T-cell (primary cell): ENCODE measurements around the gene SLF2. TPM values are rescaled to one million over a fixed set of nuclear protein-coding genes. Genes with fewer than 3 reads are reported as not detected.

Experiments used
- ATAC-seq, 4 experiments: fragments of 200-7000 bp in 3 of 4; fragments of 150-1000 bp in 1 of 4; cut with Tn5 transposase; replicated peaks in 1 of 4; 1 replicate in 3 of 4; 2 replicates in 1 of 4; pipeline ENCODE4 v1.10.0; 2021; ENCODE audit warnings: moderate library complexity in 3 of 4, mild to moderate bottlenecking in 2 of 4, moderate number of reproducible peaks in 1 of 4
- CTCF ChIA-PET, 2 donors: fragments of 300-600 bp; sonication (Branson Sonifier 250); formaldehyde crosslinking; loops; one replicate each; lab custom pipeline; 2022; ENCODE audit warnings: antibody characterized with exemption in 2 of 2; lab: Charles Lee
- POLR2A ChIA-PET, 2 donors: fragments of 300-600 bp; sonication (Branson Sonifier 250); formaldehyde crosslinking; loops; one replicate each; lab custom pipeline; 2022; ENCODE audit warnings: antibody characterized with exemption in 2 of 2; lab: Charles Lee
- DNase-seq, 35 experiments: peaks; one replicate each; pipeline versions ENCODE4 v3.0.0 to v3.0.0-alpha.2; 2013 to 2023
- H3K27ac ChIP-seq: one replicate; pipeline ENCODE4 v1.5.1; 2013; ENCODE audit warnings: low read length
- H3K27me3 ChIP-seq, 2 experiments: replicated peaks in 1 of 2; 1 replicate in 1 of 2; 2 replicates in 1 of 2; pipeline versions ENCODE4 v1.6.1 to v1.7.0; 2013; ENCODE audit warnings: low read length in 1 of 2, mixed read lengths in 1 of 2; ENCODE audit not compliant: control insufficient read depth in 2 of 2, insufficient read depth in 2 of 2; ENCODE audit errors: extremely low read depth in 1 of 2
- H3K36me3 ChIP-seq, 2 donors: 1 replicate in 1 of 2; 2 replicates in 1 of 2; pipeline versions ENCODE4 v1.6.1 to v1.7.0; 2013; ENCODE audit warnings: low read length in 1 of 2; ENCODE audit not compliant: control insufficient read depth in 2 of 2, insufficient read depth in 1 of 2; ENCODE audit errors: extremely low read depth in 1 of 2
- H3K4me1 ChIP-seq, 2 experiments: 1 replicate in 1 of 2; 2 replicates in 1 of 2; pipeline versions ENCODE4 v1.6.1 to v1.7.0; 2013; ENCODE audit warnings: low read length in 2 of 2, mixed read lengths in 1 of 2; ENCODE audit not compliant: insufficient read depth in 2 of 2, control insufficient read depth in 1 of 2; ENCODE audit errors: extremely low read depth in 1 of 2
- H3K4me3 ChIP-seq, 2 donors: 1 replicate in 1 of 2; 2 replicates in 1 of 2; pipeline versions ENCODE4 v1.5.1 to v1.7.0; 2013; ENCODE audit warnings: mild to moderate bottlenecking in 2 of 2, low read length in 1 of 2, moderate library complexity in 1 of 2; ENCODE audit not compliant: control insufficient read depth in 1 of 2; ENCODE audit errors: extremely low read depth in 1 of 2
- H3K9me3 ChIP-seq: 2 replicates; pipeline ENCODE4 v1.7.0; 2013
- H3K27ac Mint-ChIP-seq, 2 donors: one replicate each; pipeline ENCODE4 v1.8.0; 2020 to 2021; ENCODE audit warnings: mild to moderate bottlenecking in 2 of 2, mixed read lengths in 2 of 2
- H3K27me3 Mint-ChIP-seq, 2 donors: one replicate each; pipeline ENCODE4 v1.8.0; 2021 to 2022; ENCODE audit warnings: mixed read lengths in 2 of 2
- H3K36me3 Mint-ChIP-seq: one replicate; pipeline ENCODE4 v1.8.0; 2021; ENCODE audit warnings: mixed read lengths
- H3K4me1 Mint-ChIP-seq, 3 donors: one replicate each; pipeline ENCODE4 v1.8.0; 2020 to 2022; ENCODE audit warnings: mixed read lengths in 3 of 3, mild to moderate bottlenecking in 1 of 3
- H3K4me3 Mint-ChIP-seq, 3 donors: one replicate each; pipeline ENCODE4 v1.8.0; 2020 to 2022; ENCODE audit warnings: mild to moderate bottlenecking in 3 of 3, mixed read lengths in 3 of 3, moderate library complexity in 3 of 3
- H3K9me3 Mint-ChIP-seq, 3 donors: one replicate each; pipeline ENCODE4 v1.8.0; 2020 to 2022; ENCODE audit warnings: mixed read lengths in 3 of 3
- WGBS: methylation state at CpG from one replicate; pipeline ENCODE4 v1.1.5; 2013; ENCODE audit warnings: missing lambda C conversion rate; ENCODE audit not compliant: insufficient coverage; 5-methylcytosine and 5-hydroxymethylcytosine counted together
- total RNA-seq, 35 experiments: library from RNA in 6 of 35; stranded (reverse) in 6 of 35; fragments of 120-200 nt in 1 of 35; gene quantifications; one replicate each; pipeline versions ENCODE4 v1.2.1 to v1.2.4 and lab custom pipeline; 2013 to 2026

The SLF2 gene
- total RNA-seq, 5 donors from 2014 or later (not counting 1 experiment from before 2014, with no cell fraction given): 20.0 to 43.0 (median 31.3) TPM

- peak overlapping the region; percentile 70 to 90 for H3K4me3 ChIP-seq
- ATAC-seq: peak; percentile 19 to 35 (median 32)
- DNase-seq: no peak
- peaks cover 43 to 59% (median 44%) of the 10 kb centered on the region in 3 donors for H3K4me1 Mint-ChIP-seq
- WGBS: 0% methylated on average over 5 of the region's 12 CpGs
- peaks cover 0 to 11% of the 10 kb centered on the region in 2 donors for H3K36me3 ChIP-seq
- H3K27me3 ChIP-seq: no peaks in the 10 kb centered on the region
- H3K27me3 Mint-ChIP-seq: no peaks in the 10 kb centered on the region
- CTCF ChIA-PET: no interaction called here
- peaks cover 12% of the 10 kb centered on the region for H3K36me3 Mint-ChIP-seq
- peak overlapping the region; percentile 99 for H3K4me3 Mint-ChIP-seq
- peak overlapping the region; percentile 75 for H3K27ac ChIP-seq
- no peaks in the 10 kb centered on the region for H3K9me3 ChIP-seq
- H3K4me1 ChIP-seq: peaks cover 13 to 24% of the 10 kb centered on the region in 2 experiments
- peak overlapping the region; percentile 84 to 87 for H3K27ac Mint-ChIP-seq
- no peaks in the 10 kb centered on the region for H3K9me3 Mint-ChIP-seq
- POLR2A ChIA-PET: interaction anchor here (0.7 to 1.4 kb wide), 2 partner anchors 119 to 1185 kb away, joined by 3 read pairs; partner anchors contain the start of genes PDZD7 (in 1 of the 2) and SFXN3 (in 1 of the 2)
Measured at GRCh38 chr10:100912013-100912604, 654 bp upstream of the SLF2 start.

GRCh38 chr10:100913470-100913865 lies 705 bp downstream of the SLF2 start:
- ChIA-PET CTCF (interaction anchor here in 1 of 2 donors (1.3 kb wide), 1 partner anchor 350 kb away, joined by 3 read pairs; no protein-coding TSS in a partner anchor), POLR2A (interaction anchor here in 1 of 2 donors (0.6 kb wide), 1 partner anchor 41 kb away, joined by 9 read pairs; no protein-coding TSS in a partner anchor)
- Histone ChIP-seq H3K27me3 (no peaks in the 10 kb centered on the region), H3K36me3 (peaks cover 7 to 25% of the 10 kb centered on the region in 2 donors), H3K27ac (peak overlapping the region; percentile 50), H3K4me1 (peaks cover 13 to 24% of the 10 kb centered on the region in 2 experiments), H3K9me3 (no peaks in the 10 kb centered on the region), H3K4me3 (peak overlapping the region; percentile 70 to 90)
- no peaks in the 10 kb centered on the region for H3K27me3 Mint-ChIP-seq
- ATAC-seq: peak in 1 of 4 experiments; percentile 28
- peaks cover 40 to 54% (median 46%) of the 10 kb centered on the region in 3 donors for H3K4me1 Mint-ChIP-seq
- peak overlapping the region; percentile 99 for H3K4me3 Mint-ChIP-seq
- peak in 8 of 35 experiments; percentile 1 to 60 (median 10) for DNase-seq
- 0% methylated on average over 2 of the region's 10 CpGs for WGBS
- no peaks in the 10 kb centered on the region for H3K9me3 Mint-ChIP-seq
- peak overlapping the region; percentile 95 to 98 for H3K27ac Mint-ChIP-seq
- peaks cover 16% of the 10 kb centered on the region for H3K36me3 Mint-ChIP-seq

- no peak overlapping the region for H3K4me3 ChIP-seq
- no peak overlapping the region for H3K27ac ChIP-seq
- H3K27me3 ChIP-seq: no peaks in the 10 kb centered on the region
- Mint-ChIP-seq H3K9me3 (no peaks in the 10 kb centered on the region), H3K4me3 (no peak overlapping the region), H3K36me3 (peaks cover 27% of the 10 kb centered on the region), H3K27me3 (no peaks in the 10 kb centered on the region), H3K4me1 (peaks cover 38 to 40% (median 39%) of the 10 kb centered on the region in 3 donors), H3K27ac (peak overlapping the region; percentile 40 to 66)
- peaks cover 9 to 47% of the 10 kb centered on the region in 2 donors for H3K36me3 ChIP-seq
- no peak for ATAC-seq
- CTCF ChIA-PET: no interaction called here
- POLR2A ChIA-PET: no interaction called here
- peaks cover 11 to 16% of the 10 kb centered on the region in 2 experiments for H3K4me1 ChIP-seq
- no peaks in the 10 kb centered on the region for H3K9me3 ChIP-seq
- DNase-seq: no peak
- WGBS: no CpG with 5 or more reads among the region's 3 CpGs
Measured at GRCh38 chr10:100917071-100917470, 4.3 kb downstream of the SLF2 start.

GRCh38 chr10:100923580-100923979 lies 10.8 kb downstream of the SLF2 start:
- POLR2A ChIA-PET: no interaction called here

DNA sequence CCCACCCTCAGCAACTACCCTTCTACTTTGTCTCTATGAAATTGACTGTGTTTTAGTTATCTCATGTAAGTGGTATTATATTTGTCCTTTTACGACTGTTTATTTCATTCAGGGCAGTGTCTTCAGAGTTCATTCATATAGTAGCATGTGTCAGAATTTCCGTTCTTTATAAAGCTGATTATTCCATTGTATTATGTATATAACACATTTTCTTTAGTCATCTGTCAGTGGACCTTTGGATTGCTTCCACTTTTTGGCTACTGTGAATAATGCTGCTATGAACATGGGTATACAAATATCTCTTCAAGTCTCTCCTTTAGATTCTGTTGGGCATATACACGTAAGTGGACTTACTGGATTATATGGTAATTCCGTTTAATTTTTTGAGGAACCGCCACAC lies 14.5 kb downstream of the SLF2 start:
- H3K36me3 ChIP-seq: peaks cover 13 to 85% of the 10 kb centered on the region in 2 donors
- peaks cover 12 to 23% (median 14%) of the 10 kb centered on the region in 3 donors for H3K4me1 Mint-ChIP-seq
- no peaks in the 10 kb centered on the region for H3K9me3 ChIP-seq
- ChIA-PET CTCF (interaction anchor here in 1 of 2 donors (0.5 kb wide), 1 partner anchor 119 kb away, joined by 3 read pairs; no protein-coding TSS in a partner anchor), POLR2A (no interaction called here)
- WGBS: no CpG with 5 or more reads among the region's 5 CpGs
- no peak for DNase-seq
- H3K27me3 ChIP-seq: no peaks in the 10 kb centered on the region
- H3K4me3 Mint-ChIP-seq: no peak overlapping the region
- H3K36me3 Mint-ChIP-seq: peaks cover 67% of the 10 kb centered on the region
- H3K27ac Mint-ChIP-seq: no peak overlapping the region
- no peak for ATAC-seq
- no peak overlapping the region for H3K4me3 ChIP-seq
- no peak overlapping the region for H3K27ac ChIP-seq
- H3K27me3 Mint-ChIP-seq: no peaks in the 10 kb centered on the region
- no peaks in the 10 kb centered on the region for H3K4me1 ChIP-seq
- H3K9me3 Mint-ChIP-seq: no peaks in the 10 kb centered on the region

More at GRCh38 chr10:100923580-100923979, 10.8 kb downstream of the SLF2 start:
- no peak overlapping the region for H3K4me3 Mint-ChIP-seq
- H3K4me3 ChIP-seq: no peak overlapping the region
- ATAC-seq: no peak
- H3K36me3 ChIP-seq: peaks cover 12 to 74% of the 10 kb centered on the region in 2 donors
- no peak for DNase-seq
- H3K9me3 Mint-ChIP-seq: no peaks in the 10 kb centered on the region
- peaks cover 12 to 19% (median 18%) of the 10 kb centered on the region in 3 donors for H3K4me1 Mint-ChIP-seq
- peaks cover 58% of the 10 kb centered on the region for H3K36me3 Mint-ChIP-seq
- no peaks in the 10 kb centered on the region for H3K4me1 ChIP-seq
- H3K9me3 ChIP-seq: no peaks in the 10 kb centered on the region
- no peaks in the 10 kb centered on the region for H3K27me3 Mint-ChIP-seq
- no peak overlapping the region for H3K27ac ChIP-seq
- CTCF ChIA-PET: interaction anchor here (0.6 kb wide), 2 partner anchors 278 to 1825 kb away, joined by 3 read pairs; no protein-coding TSS in a partner anchor
- no peaks in the 10 kb centered on the region for H3K27me3 ChIP-seq
- H3K27ac Mint-ChIP-seq: no peak overlapping the region

DNA sequence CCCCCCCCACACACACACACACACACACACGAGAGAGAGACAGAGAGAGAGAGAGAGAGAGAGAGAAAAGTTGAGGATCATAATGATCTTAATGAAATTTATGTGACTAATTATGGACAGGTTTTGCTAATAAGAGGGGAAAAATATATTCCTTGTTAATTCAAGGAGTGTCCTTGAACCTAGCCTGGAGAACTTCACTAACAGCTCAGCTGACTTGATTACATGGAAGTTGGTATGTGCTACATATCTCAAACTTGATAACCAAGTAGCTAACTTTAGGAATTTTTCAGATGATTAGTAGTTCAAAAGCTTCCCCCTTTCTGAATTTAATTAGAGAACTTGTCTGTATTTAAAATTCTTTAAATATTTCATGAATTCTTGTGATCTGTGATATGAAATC lies 15.3 kb downstream of the SLF2 start:
- DNase-seq: no peak
- peaks cover 13 to 85% of the 10 kb centered on the region in 2 donors for H3K36me3 ChIP-seq
- H3K27ac ChIP-seq: no peak overlapping the region
- H3K4me3 Mint-ChIP-seq: no peak overlapping the region
- no peaks in the 10 kb centered on the region for H3K27me3 ChIP-seq
- no peaks in the 10 kb centered on the region for H3K4me1 ChIP-seq
- H3K9me3 Mint-ChIP-seq: no peaks in the 10 kb centered on the region
- H3K4me3 ChIP-seq: no peak overlapping the region
- CTCF ChIA-PET: interaction anchor here in 1 of 2 donors (0.6 kb wide), 1 partner anchor 449 kb away, joined by 5 read pairs; no protein-coding TSS in a partner anchor
- ATAC-seq: no peak
- H3K4me1 Mint-ChIP-seq: peaks cover 12 to 23% (median 14%) of the 10 kb centered on the region in 3 donors
- no peaks in the 10 kb centered on the region for H3K9me3 ChIP-seq
- POLR2A ChIA-PET: interaction anchor here in 1 of 2 donors (0.6 kb wide), 1 partner anchor 393 kb away, joined by 4 read pairs; the partner anchor contains the start of gene HIF1AN
- no CpG with 5 or more reads among the region's 1 CpG for WGBS
- H3K27me3 Mint-ChIP-seq: no peaks in the 10 kb centered on the region
- no peak overlapping the region for H3K27ac Mint-ChIP-seq
- H3K36me3 Mint-ChIP-seq: peaks cover 71% of the 10 kb centered on the region
